ENCODE results near the gene PCDHB5.
"Not testable (repeated sequence)": the region's sequence is repeated elsewhere in the genome, so short reads cannot be mapped to it uniquely, and the experiment has no call there.

GRCh38 chr5:141152096-141152495 lies 17.1 kb downstream of the PCDHB5 start:
- TF ChIP-seq, protein P1, sequence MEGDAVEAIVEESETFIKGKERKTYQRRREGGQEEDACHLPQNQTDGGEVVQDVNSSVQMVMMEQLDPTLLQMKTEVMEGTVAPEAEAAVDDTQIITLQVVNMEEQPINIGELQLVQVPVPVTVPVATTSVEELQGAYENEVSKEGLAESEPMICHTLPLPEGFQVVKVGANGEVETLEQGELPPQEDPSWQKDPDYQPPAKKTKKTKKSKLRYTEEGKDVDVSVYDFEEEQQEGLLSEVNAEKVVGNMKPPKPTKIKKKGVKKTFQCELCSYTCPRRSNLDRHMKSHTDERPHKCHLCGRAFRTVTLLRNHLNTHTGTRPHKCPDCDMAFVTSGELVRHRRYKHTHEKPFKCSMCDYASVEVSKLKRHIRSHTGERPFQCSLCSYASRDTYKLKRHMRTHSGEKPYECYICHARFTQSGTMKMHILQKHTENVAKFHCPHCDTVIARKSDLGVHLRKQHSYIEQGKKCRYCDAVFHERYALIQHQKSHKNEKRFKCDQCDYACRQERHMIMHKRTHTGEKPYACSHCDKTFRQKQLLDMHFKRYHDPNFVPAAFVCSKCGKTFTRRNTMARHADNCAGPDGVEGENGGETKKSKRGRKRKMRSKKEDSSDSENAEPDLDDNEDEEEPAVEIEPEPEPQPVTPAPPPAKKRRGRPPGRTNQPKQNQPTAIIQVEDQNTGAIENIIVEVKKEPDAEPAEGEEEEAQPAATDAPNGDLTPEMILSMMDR (IDR thresholded peaks at IDR 0.05), result not testable (repeated sequence)
- TF ChIP-seq POLR2A (IDR thresholded peaks at IDR 0.05), result not testable (repeated sequence)
